Inferior parietal cortex (tissue), 1 donor: ENCODE results near the gene KCNMA1.
"Not testable (repeated sequence)": the region's sequence is repeated elsewhere in the genome, so short reads cannot be mapped to it uniquely, and the experiment has no call there.

ENCODE experiments used
- DNase-seq: peaks from one replicate; pipeline ENCODE4 v3.0.0-alpha.2; 2016; ENCODE audit errors: extremely low spot score

The KCNMA1 gene

GRCh38 chr10:77419056-77419455 lies 218.6 kb downstream of the KCNMA1 start:
- DNase-seq, result no peak

GRCh38 chr10:77417806-77418640 lies 219.6 kb downstream of the KCNMA1 start:
- no peak for DNase-seq

- DNase-seq, result no peak
These were observed 220.2 kb downstream of the KCNMA1 start for GRCh38 chr10:77417359-77417758.

- DNase-seq, result no peak
These were observed 221.1 kb downstream of the KCNMA1 start for GRCh38 chr10:77416311-77417135.

GRCh38 chr10:77415313-77415960 lies 222.2 kb downstream of the KCNMA1 start:
- no peak for DNase-seq

- DNase-seq, result no peak
These were observed 224.4 kb downstream of the KCNMA1 start for GRCh38 chr10:77413231-77413630.

GRCh38 chr10:77412573-77413133 lies 225.0 kb downstream of the KCNMA1 start:
- not testable (repeated sequence) for DNase-seq

- DNase-seq, result no peak
These were observed 225.8 kb downstream of the KCNMA1 start for GRCh38 chr10:77411805-77412204.

- DNase-seq, result no peak
These were observed 227.1 kb downstream of the KCNMA1 start for GRCh38 chr10:77410523-77410922.

GRCh38 chr10:77409697-77410471 lies 227.7 kb downstream of the KCNMA1 start:
- DNase-seq, result no peak

- no peak for DNase-seq
These were observed 229.3 kb downstream of the KCNMA1 start for GRCh38 chr10:77408259-77408658.

- no peak for DNase-seq
These were observed 230.7 kb downstream of the KCNMA1 start for GRCh38 chr10:77406764-77407430.

GRCh38 chr10:77405771-77406241 lies 231.8 kb downstream of the KCNMA1 start:
- DNase-seq, result no peak

GRCh38 chr10:77404810-77405209 lies 232.8 kb downstream of the KCNMA1 start:
- DNase-seq, result no peak

- no peak for DNase-seq
These were observed 233.8 kb downstream of the KCNMA1 start for GRCh38 chr10:77403761-77404160.

- DNase-seq, result no peak
These were observed 235.9 kb downstream of the KCNMA1 start for GRCh38 chr10:77401683-77402082.

- DNase-seq, result no peak
These were observed 237.6 kb downstream of the KCNMA1 start for GRCh38 chr10:77400033-77400432.

- DNase-seq, result no peak
These were observed 238.4 kb downstream of the KCNMA1 start for GRCh38 chr10:77398986-77399755.

GRCh38 chr10:77398558-77398957 lies 239.1 kb downstream of the KCNMA1 start:
- DNase-seq, result no peak

GRCh38 chr10:77397103-77397502 lies 240.5 kb downstream of the KCNMA1 start:
- no peak for DNase-seq
